NCI-H1092 (cell line): ENCODE results near the gene SYNGR4.
A peak's percentile ranks its signal among the peaks of the same experiment; 100 is the strongest.

Source experiments
- DNase-seq: peaks from one replicate; lab custom pipeline; 2025; lab: John Stamatoyannopoulos, UW

Gene SYNGR4

DNA sequence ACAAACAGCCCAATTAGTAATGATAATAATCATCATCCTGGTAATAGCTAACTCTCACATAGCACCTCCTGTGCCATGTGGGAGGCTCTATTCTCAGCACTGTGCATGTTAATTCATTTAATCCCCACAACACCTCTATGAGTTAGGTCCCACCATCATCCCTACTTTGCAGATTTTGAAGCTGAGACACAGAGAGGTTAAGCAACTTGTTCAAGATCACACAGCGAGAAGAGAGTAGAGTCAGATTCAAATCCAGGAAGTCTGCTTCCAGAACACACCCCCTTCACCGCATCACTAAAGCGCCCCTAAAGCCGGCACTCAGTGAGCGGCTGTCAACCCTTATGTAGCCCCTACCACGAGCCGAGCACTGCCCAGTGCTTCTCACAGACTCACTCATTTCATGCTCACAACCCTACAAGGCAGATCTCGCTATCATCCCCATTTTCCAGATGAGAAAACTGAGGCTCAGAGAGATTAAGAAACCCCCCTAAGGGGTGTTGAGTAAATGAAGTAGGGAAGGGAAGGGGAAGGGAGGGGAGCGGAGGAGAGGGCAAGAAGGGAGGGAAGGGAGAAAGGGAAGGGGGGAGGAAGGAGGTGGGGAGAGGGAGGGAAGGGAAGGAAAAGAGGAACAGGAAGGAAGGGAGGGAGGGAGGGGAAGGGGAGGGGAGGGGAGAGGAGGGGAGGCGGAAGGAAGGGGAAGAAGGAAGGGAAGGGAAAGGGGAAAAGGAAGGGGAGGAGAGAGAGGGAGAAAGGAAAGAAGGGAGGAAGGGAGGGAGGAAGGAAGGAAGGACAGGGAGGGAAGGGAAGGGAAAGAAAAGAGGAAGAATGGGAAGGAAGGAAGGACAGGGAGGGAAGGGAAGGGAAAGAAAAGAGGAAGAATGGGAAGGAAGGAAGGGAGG is 22.4 kb upstream of the SYNGR4 start:
- no peak for DNase-seq

DNA sequence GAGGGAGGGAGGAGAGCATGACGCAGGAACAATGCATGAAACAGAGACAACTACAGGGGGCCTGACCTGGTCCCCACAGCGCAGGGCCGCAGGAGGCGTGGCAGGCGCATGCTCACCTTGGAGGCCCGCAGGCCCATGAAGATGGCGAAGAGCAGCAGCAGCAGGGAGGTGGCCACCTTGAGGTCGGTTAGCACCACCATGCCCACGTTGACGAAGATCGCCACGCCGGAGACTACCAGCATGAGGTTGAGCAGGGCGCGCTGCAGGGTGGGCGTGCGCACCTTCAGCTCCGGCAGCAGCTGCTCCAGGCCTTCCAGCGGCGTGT is 21.8 kb upstream of the SYNGR4 start:
- no peak for DNase-seq

- DNase-seq: no peak
Observed at GRCh38 chr19:48342841-48343540, 21.2 kb upstream of the SYNGR4 start.

GRCh38 chr19:48344892-48345291 is 19.3 kb upstream of the SYNGR4 start:
- no peak for DNase-seq

DNA sequence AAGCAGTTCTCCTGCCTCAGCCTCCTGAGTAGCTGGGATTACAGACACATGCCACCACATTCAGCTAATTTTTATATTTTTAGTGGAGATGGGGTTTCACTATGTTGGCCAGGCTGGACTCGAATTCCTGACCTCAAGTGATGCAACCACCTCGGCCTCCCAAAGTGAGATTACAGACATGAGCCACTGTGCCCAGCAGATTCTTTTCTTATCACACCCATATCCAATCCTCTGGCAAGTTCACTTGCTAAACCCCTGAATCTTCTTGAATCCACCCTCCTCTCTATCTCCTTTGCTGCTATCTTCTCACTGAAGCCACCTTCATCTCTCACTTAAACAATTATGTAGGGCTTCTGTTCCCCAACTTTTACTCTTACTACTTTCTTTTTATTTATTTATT is 18.0 kb upstream of the SYNGR4 start:
- no peak for DNase-seq

- DNase-seq: no peak
Observed at GRCh38 chr19:48348045-48348444, 16.1 kb upstream of the SYNGR4 start.

DNA sequence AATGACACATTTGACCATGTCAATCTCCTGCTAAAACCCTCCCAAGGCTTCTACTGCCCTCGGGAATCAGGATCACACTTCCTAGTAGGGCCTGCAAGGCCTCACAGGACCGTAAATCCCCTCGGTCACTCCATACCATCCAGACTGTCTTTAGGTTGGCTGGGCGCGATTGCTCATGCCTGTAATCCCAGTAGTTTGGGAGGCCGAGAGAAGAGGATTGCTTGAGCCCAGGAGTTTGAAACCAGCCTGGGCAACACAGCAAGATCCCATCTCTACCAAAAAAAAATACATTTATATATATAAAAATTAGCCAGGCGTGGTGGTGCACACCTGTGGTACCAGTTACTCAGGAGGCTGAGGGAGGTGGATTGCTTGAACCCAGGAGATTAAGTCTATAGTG is 15.4 kb upstream of the SYNGR4 start:
- DNase-seq: no peak

- no peak for DNase-seq
Observed at GRCh38 chr19:48350856-48351255, 13.3 kb upstream of the SYNGR4 start.

DNA sequence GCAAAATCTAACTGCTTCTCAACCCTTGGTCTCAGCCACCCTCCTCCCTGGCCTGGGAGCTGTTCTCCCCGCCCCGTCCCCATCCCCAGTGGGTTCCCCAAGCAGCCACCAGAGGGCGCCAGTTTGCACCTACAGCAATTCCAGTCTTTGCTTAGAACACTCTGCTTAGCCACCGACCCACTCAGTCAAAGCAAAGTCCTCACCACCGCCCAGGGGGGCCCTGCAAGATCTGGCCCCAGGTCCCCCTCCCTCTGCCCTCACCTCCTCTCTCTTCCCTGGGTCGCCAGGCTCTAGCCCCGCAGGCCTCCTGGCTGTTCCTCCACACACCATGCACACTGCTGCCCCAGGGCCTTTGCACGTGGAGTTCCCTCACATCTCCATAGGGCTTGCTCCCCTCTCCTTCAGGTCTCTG is 12.8 kb upstream of the SYNGR4 start:
- DNase-seq: no peak

- no peak for DNase-seq
Observed at GRCh38 chr19:48353677-48354076, 10.5 kb upstream of the SYNGR4 start.

DNA sequence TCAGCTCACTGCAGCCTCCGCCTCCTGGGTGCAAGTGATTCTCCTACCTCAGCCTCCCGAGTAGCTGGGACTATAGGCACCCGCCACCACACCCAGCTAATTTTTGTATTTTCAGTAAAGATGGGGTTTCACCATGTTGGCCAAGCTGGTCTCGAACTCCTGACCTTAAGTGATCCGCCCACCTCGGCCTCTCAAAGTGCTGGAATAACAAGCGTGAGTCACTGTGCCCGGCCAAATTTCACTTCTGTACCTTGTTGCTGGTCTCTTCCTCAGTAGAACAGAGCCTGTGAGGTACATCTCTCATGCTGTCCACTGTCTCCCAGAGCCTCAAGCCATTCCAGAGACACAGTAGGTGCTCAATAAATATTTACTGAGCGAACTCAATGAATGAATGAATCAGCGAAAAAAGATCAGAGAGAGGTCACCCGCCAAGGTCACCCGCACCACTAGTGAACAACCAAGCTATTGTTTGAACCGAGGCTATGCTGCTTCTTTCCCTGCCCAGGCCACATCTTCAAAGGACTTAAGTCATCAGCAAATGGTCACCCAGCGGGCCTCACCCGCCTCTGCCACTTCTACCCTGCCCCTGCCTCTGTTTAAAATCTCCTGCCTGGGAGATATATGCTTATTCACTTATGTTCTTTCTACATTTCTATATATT is 9.7 kb upstream of the SYNGR4 start:
- DNase-seq: no peak

- DNase-seq: no peak
Observed at GRCh38 chr19:48355365-48355954, 8.7 kb upstream of the SYNGR4 start.

- DNase-seq: no peak
Observed at GRCh38 chr19:48359123-48359522, 5.0 kb upstream of the SYNGR4 start.

DNA sequence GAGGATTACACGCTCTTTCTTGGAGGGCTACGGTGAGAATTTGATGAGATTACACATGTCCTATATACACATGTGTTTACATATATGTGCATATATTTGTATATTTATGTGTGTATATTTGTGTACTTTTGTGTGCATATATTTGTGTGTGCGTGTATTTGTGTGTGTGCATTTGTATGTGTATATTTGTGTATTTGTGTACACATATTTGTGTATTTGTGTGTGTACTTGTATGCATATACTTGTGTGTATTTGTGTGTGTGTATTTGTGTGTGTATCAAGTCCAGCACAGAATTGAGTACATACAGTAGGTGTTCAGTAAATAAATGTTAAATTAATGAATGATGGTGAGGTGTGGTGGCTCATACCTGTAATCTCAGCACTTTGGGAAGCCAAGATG is 2.3 kb upstream of the SYNGR4 start:
- DNase-seq: no peak

DNA sequence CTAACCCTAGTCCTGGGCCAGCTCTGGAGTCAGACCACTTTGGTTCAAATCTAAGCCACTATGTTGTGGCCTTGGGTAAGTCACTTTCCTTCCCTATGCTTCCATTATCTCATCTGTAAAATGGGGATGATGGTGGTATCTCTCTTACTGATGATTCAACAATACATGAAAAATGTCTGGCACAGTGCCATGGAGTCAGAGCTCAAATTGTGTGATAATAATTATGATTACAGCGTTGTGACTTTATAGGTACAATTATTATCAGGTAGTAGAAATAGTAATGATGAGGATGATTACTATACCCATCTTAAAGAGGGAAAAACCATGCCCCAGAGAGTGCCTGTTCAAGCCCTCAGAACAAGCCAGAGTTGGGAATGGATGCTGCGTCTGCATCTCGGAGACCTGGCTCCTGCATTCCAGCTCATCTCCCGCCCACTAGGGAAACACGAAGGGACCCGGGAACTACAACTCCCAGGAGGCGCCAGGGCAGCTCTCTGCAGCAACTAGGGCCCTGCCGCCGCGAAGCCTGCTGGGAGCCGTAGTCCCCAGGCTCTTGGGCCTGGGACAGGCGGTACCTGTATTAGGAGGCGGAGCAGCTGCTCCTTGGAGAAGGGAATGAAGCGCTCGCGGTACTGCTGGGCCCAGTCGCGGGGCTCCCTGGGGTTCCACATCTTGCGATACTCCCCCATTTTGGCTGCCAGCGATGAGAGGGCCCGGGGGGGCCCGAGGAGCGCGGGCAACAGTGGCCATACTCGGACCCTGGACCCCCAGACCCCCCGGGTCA is 1.3 kb upstream of the SYNGR4 start:
- DNase-seq: peak; percentile 93

DNA sequence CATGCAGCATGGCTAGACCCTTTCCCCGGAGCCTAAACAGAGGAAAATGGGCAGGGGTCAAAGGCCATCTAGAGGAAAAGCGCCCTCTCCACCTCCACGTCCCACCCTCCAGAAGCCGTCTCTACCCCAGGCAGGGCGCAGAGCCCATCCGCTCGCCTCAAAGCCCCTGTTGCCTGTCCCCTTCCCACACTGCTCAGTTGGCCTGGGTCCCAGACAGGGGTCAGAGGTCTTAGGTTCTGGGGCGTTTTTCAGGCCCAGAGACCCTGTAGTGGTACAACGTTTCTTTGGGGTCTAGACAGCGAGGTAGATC is 712 bp upstream of the SYNGR4 start:
- DNase-seq: no peak

GRCh38 chr19:48364598-48365348 is 606 bp downstream of the SYNGR4 start:
- DNase-seq: no peak

DNA sequence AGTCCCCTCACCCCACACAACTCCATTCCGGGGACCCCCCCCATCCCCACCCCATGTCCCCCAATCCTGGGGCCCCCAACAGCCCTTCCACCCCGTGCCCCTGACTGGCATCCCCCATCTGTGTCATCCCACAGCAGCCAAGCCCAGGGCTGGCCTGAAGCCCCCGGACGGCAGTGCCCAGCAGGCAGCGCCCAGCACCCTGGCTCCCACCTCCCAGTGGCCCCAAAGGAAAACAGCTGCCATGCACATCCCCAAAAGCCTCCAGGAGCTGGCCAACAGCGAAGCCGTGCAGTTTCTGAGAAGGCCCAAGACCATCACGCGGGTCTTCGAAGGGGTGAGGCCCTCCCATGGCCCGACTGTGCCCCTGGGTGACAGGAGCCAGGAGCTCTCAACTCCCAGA is 1.4 kb downstream of the SYNGR4 start:
- DNase-seq: no peak

GRCh38 chr19:48367855-48368254 is 3.7 kb downstream of the SYNGR4 start:
- no peak for DNase-seq

- DNase-seq: peak; percentile 15
Observed at GRCh38 chr19:48368936-48369335, 4.8 kb downstream of the SYNGR4 start.

GRCh38 chr19:48370955-48371354 is 6.8 kb downstream of the SYNGR4 start:
- DNase-seq: no peak
